HCT116 (cell line): Measurements from ENCODE around the gene SHC1. TPM values are rescaled to one million over a fixed set of nuclear protein-coding genes. Genes with fewer than 3 reads are reported as not detected.

Experiments used
- ATAC-seq: fragments of 200-7000 bp; cut with Tn5 transposase; 2 replicates; pipeline ENCODE4 v1.9.1; 2020; ENCODE audit warnings: mild to moderate bottlenecking, moderate library complexity
- BruUV-seq: library from RNA; stranded (reverse); fragments of 400-500 nt; replicated peaks from 2 replicates; lab custom pipeline; 2021; lab: Mats Ljungman, UMichigan
- CTCF ChIA-PET: fragments of 300-600 bp; sonication (Branson Sonifier 250); formaldehyde crosslinking; loops from one replicate; lab custom pipeline; 2021; ENCODE audit warnings: antibody characterized with exemption; lab: Charles Lee
- POLR2A ChIA-PET: fragments of 300-600, 350-600 bp; sonication (Branson Sonifier 250); formaldehyde crosslinking; loops from one replicate; lab custom pipeline; 2021; ENCODE audit warnings: antibody characterized with exemption; lab: Charles Lee
- RAD21 ChIA-PET, 2 experiments: fragments of 300-600 bp; sonication (Branson Sonifier 250); formaldehyde crosslinking; loops; one replicate each; lab custom pipeline; 2023; ENCODE audit warnings: low total read pairs in 2 of 2; ENCODE audit not compliant: uncharacterized antibody in 2 of 2, unreplicated experiment in 2 of 2, low non-redundant PET in 1 of 2; lab: Charles Lee
- DNase-seq: peaks from one replicate; pipeline ENCODE4 v3.0.0-alpha.2; 2010; ENCODE audit warnings: low read depth, low spot score
- H2AFZ ChIP-seq: fragments of 200-600 bp; shearing (Covaris generic), sonication (generic); 2 replicates; pipeline ENCODE4 v1.6.1; 2017; ENCODE audit warnings: low read depth, mixed run types, mixed read lengths, antibody characterized with exemption, low read length; ENCODE audit not compliant: poor library complexity, severe bottlenecking
- H3K27ac ChIP-seq: 2 replicates; pipeline ENCODE4 v1.5.1; 2012; ENCODE audit warnings: low read depth, low read length
- H3K27me3 ChIP-seq: fragments of 200-600 bp; sonication (generic); 2 replicates; pipeline ENCODE4 v1.6.1; 2016; ENCODE audit warnings: mixed run types, low read length, mixed read lengths; ENCODE audit not compliant: insufficient read depth
- H3K36me3 ChIP-seq, 2 experiments: fragments of 200-500 bp in 1 of 2; fragments of 200-600 bp in 1 of 2; sonication (Bioruptor generic) in 1 of 2; sonication (generic) in 1 of 2; 2 replicates each; pipeline versions ENCODE4 v1.5.1 to v1.6.1; 2014 to 2016; ENCODE audit warnings: low read length in 2 of 2, inconsistent platforms in 1 of 2, mixed read lengths in 1 of 2, mixed run types in 1 of 2; ENCODE audit not compliant: insufficient read depth in 2 of 2, control insufficient read depth in 1 of 2
- H3K4me1 ChIP-seq, 2 experiments: fragments of 200-600 bp in 1 of 2; sonication (generic) in 1 of 2; 2 replicates each; pipeline versions ENCODE4 v1.5.1 to v1.6.1; 2012 to 2017; ENCODE audit warnings: low read length in 2 of 2, inconsistent platforms in 1 of 2, mild to moderate bottlenecking in 1 of 2, mixed read lengths in 1 of 2, mixed run types in 1 of 2, moderate library complexity in 1 of 2; ENCODE audit not compliant: insufficient read depth in 2 of 2, control insufficient read depth in 1 of 2
- H3K4me2 ChIP-seq: fragments of 200-600 bp; sonication (generic); 2 replicates; pipeline ENCODE4 v1.6.1; 2017; ENCODE audit warnings: mixed run types, low read length, mixed read lengths
- H3K4me3 ChIP-seq, 2 experiments: fragments of 200-600 bp in 1 of 2; sonication (generic) in 1 of 2; replicated peaks in 1 of 2; 2 replicates each; pipeline ENCODE4 v1.5.1; 2011 to 2016; ENCODE audit warnings: low read length in 2 of 2, control low read depth in 1 of 2, low read depth in 1 of 2, mild to moderate bottlenecking in 1 of 2, mixed read lengths in 1 of 2, mixed run types in 1 of 2
- H3K79me2 ChIP-seq: fragments of 200-600 bp; sonication (generic); 2 replicates; pipeline ENCODE4 v1.6.1; 2017; ENCODE audit warnings: mild to moderate bottlenecking, mixed run types, low read length, moderate library complexity, mixed read lengths; ENCODE audit not compliant: insufficient read depth
- H3K9ac ChIP-seq: fragments of 200-600 bp; sonication (generic); 2 replicates; pipeline ENCODE4 v1.6.1; 2016; ENCODE audit warnings: low read length, mixed read lengths
- H3K9me2 ChIP-seq: fragments of 200-600 bp; sonication (generic), shearing (Covaris generic); 2 replicates; pipeline ENCODE4 v1.6.1; 2017; ENCODE audit warnings: mixed run types, mild to moderate bottlenecking, moderate library complexity; ENCODE audit not compliant: insufficient read depth
- H3K9me3 ChIP-seq, 2 experiments: fragments of 200-500 bp in 1 of 2; fragments of 200-600 bp in 1 of 2; sonication (Bioruptor generic) in 1 of 2; sonication (generic) in 1 of 2; 2 replicates each; pipeline ENCODE4 v1.6.1; 2014 to 2017; ENCODE audit warnings: low read length in 2 of 2, mixed read lengths in 2 of 2, inconsistent platforms in 1 of 2, low read depth in 1 of 2, mild to moderate bottlenecking in 1 of 2, mixed run types in 1 of 2, moderate library complexity in 1 of 2; ENCODE audit not compliant: control insufficient read depth in 1 of 2, insufficient read depth in 1 of 2
- H4K20me1 ChIP-seq: fragments of 200-600 bp; sonication (generic), shearing (Covaris generic); 2 replicates; pipeline ENCODE4 v1.6.1; 2017; ENCODE audit warnings: mixed run types, mild to moderate bottlenecking, moderate library complexity; ENCODE audit not compliant: insufficient read depth
- CBX3 ChIP-seq: IDR thresholded peaks from 2 replicates; pipeline ENCODE4 v1.6.1; 2012; ENCODE audit warnings: low read depth
- CEBPB ChIP-seq: IDR thresholded peaks from 2 replicates; pipeline ENCODE4 v1.6.1; 2012; ENCODE audit warnings: low read depth
- CTCF ChIP-seq, 3 experiments: fragments of 200-600 bp in 1 of 3; sonication (generic) in 1 of 3; IDR thresholded peaks in 2 of 3; conservative IDR thresholded peaks in 1 of 3; 2 replicates each; pipeline ENCODE4 v1.5.1; 2012 to 2017; ENCODE audit warnings: low read depth in 2 of 3, low read length in 2 of 3, antibody characterized with exemption in 1 of 3, borderline replicate concordance in 1 of 3, control low read depth in 1 of 3, mild to moderate bottlenecking in 1 of 3, mixed read lengths in 1 of 3, mixed run types in 1 of 3, moderate library complexity in 1 of 3; ENCODE audit not compliant: insufficient read depth in 1 of 3
- EGR1 ChIP-seq: IDR thresholded peaks from 2 replicates; pipeline ENCODE4 v1.6.1; 2012; ENCODE audit warnings: low read depth
- EZH2 ChIP-seq: fragments of 200-600 bp; sonication (generic); IDR thresholded peaks from 2 replicates; pipeline ENCODE4 v1.6.1; 2017; ENCODE audit warnings: antibody characterized with exemption, mixed run types
- EZH2phosphoT487 ChIP-seq: fragments of 200-600 bp; IDR thresholded peaks from 2 replicates; pipeline ENCODE4 v1.6.1; 2018; ENCODE audit warnings: antibody characterized with exemption, borderline replicate concordance
- JUND ChIP-seq: IDR thresholded peaks from 2 replicates; pipeline ENCODE4 v1.6.1; 2012
- MAX ChIP-seq: IDR thresholded peaks from 2 replicates; pipeline ENCODE4 v1.6.1; 2012
- POLR2AphosphoS5 ChIP-seq: IDR thresholded peaks from 2 replicates; pipeline ENCODE4 v1.6.1; 2011; ENCODE audit warnings: mild to moderate bottlenecking, low read depth, low read length, moderate library complexity
- RAD21 ChIP-seq: IDR thresholded peaks from 2 replicates; pipeline ENCODE4 v1.6.1; 2012; ENCODE audit warnings: low read depth, mild to moderate bottlenecking
- REST ChIP-seq: IDR thresholded peaks from 2 replicates; pipeline ENCODE4 v1.6.1; 2012; ENCODE audit warnings: low read depth
- SIN3A ChIP-seq: IDR thresholded peaks from 2 replicates; pipeline ENCODE4 v1.6.1; 2012; ENCODE audit warnings: low read depth
- SRF ChIP-seq: IDR thresholded peaks from 2 replicates; pipeline ENCODE4 v1.6.1; 2012; ENCODE audit warnings: low read depth
- TCF7L2 ChIP-seq: IDR thresholded peaks from 2 replicates; pipeline ENCODE4 v1.7.0; 2011; ENCODE audit warnings: borderline replicate concordance, inconsistent platforms; ENCODE audit not compliant: insufficient read depth, insufficient read length; ENCODE audit errors: extremely low read depth
- ZBTB33 ChIP-seq: IDR thresholded peaks from 2 replicates; pipeline ENCODE4 v1.6.1; 2011; ENCODE audit warnings: mild to moderate bottlenecking, low read length, moderate library complexity; ENCODE audit not compliant: insufficient replicate concordance; ENCODE audit errors: extremely low read depth
- ZNF274 ChIP-seq: fragments of 200-500 bp; sonication (Bioruptor generic); IDR thresholded peaks from 2 replicates; pipeline ENCODE4 v1.6.1; 2014; ENCODE audit warnings: mild to moderate bottlenecking, low read depth, low read length, inconsistent platforms
- intact Hi-C: fragments of 100-400 bp; cut with micrococcal nuclease; formaldehyde crosslinking; loops from 2 replicates; pipeline ENCODE4 v1.10.0; 2022
- total RNA-seq: library from RNA; stranded (reverse); gene quantifications from one replicate; pipeline ENCODE4 v1.2.1, GENCODE V29; 2021; ENCODE audit not compliant: unreplicated experiment

Gene SHC1
- total RNA-seq, 1 experiment from 2014 or later, result 148 TPM

- ChIA-PET POLR2A (interaction anchor here (3.3 to 3.7 kb wide), 2 partner anchors 10 to 12 kb away, joined by 15 to 46 read pairs; partner anchors contain the start of genes LENEP and SHC1), RAD21 (no interaction called here), CTCF (interaction anchor here (1.1 to 3.2 kb wide), 5 partner anchors 8 to 211 kb away, joined by 4 to 25 read pairs (median 4); partner anchors contain the start of genes CKS1B and LENEP)
- no peak for TF ChIP-seq CBX3
- no peak for TF ChIP-seq SRF
- TF ChIP-seq JUND, result no peak
- TF ChIP-seq EZH2, result no peak
- TF ChIP-seq CTCF (IDR thresholded peaks at IDR 0.05 in 2 of 3, conservative IDR thresholded peaks at IDR 0.05 in 1 of 3; ENCODE audit: borderline replicate concordance in 1 of 3, insufficient read depth in 1 of 3, low read depth in 2 of 3, low read length in 2 of 3), result no peak
- no peak for TF ChIP-seq SIN3A
- TF ChIP-seq TCF7L2, result no peak
- no peak for TF ChIP-seq EZH2phosphoT487
- TF ChIP-seq MAX, result no peak
- TF ChIP-seq CEBPB, result no peak
- TF ChIP-seq REST, result no peak
- TF ChIP-seq RAD21, result no peak
- no peak for TF ChIP-seq POLR2AphosphoS5
- TF ChIP-seq EGR1, result no peak
- TF ChIP-seq ZBTB33, result no peak
- TF ChIP-seq ZNF274, result no peak
- H3K9me3 ChIP-seq, result no peaks in the 10 kb centered on the region
- TSS peak; percentile 99 for BruUV-seq
- DNase-seq, result no peak
- H2AFZ ChIP-seq, result no peak overlapping the region
- peak overlapping the region; percentile 90 for H3K9ac ChIP-seq
- peaks cover 75% of the 10 kb centered on the region for H3K79me2 ChIP-seq
- peaks cover 10 to 34% of the 10 kb centered on the region in 2 experiments; a peak in 3 of 4 replicates for H3K4me1 ChIP-seq
- H3K4me3 ChIP-seq, result peak overlapping the region; percentile 41 to 84
- no peaks in the 10 kb centered on the region for H3K9me2 ChIP-seq
- no peaks in the 10 kb centered on the region for H4K20me1 ChIP-seq
- ATAC-seq, result no peak
- peaks cover 17 to 27% of the 10 kb centered on the region in 2 experiments for H3K36me3 ChIP-seq
- peak overlapping the region; percentile 70 for H3K27ac ChIP-seq
- intact Hi-C loops, result no loop called here
- no peaks in the 10 kb centered on the region for H3K27me3 ChIP-seq
- H3K4me2 ChIP-seq, result peak overlapping the region; percentile 93
Measured at GRCh38 chr1:154982341-154982740, 11.8 kb upstream of the SHC1 start.
